ENCODE results near the gene ADCY10. TPM values are rescaled to one million over a fixed set of nuclear protein-coding genes. Genes with fewer than 3 reads are reported as not detected.

ADCY10 gene
- total and polyA plus RNA-seq, 9 of the 15 experiments (the other 6 are each of a cell fraction or from before 2014, with no cell fraction given), result 0.08 to 0.86 (median 0.22) TPM

DNA sequence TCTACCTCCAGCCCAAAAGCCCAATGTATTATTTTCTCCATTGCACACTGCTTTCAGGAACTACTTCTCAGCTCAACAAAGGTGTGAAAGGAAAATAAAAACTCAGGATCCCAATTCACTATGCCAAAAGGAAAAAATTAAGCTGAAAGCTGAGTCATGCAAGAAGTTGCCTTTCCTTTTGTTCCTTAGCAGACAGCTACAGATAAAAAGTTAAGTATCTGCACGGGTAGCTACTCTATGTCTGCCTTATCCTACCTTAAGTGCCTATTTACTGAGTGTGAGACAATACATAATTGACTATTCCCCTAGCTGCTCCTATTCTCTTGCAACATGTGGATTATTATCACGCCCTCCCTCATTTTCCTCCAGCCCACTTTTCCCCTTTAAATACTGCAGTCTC, 84.1 kb downstream of the ADCY10 start (continued):
- TF ChIP-seq, protein P1, sequence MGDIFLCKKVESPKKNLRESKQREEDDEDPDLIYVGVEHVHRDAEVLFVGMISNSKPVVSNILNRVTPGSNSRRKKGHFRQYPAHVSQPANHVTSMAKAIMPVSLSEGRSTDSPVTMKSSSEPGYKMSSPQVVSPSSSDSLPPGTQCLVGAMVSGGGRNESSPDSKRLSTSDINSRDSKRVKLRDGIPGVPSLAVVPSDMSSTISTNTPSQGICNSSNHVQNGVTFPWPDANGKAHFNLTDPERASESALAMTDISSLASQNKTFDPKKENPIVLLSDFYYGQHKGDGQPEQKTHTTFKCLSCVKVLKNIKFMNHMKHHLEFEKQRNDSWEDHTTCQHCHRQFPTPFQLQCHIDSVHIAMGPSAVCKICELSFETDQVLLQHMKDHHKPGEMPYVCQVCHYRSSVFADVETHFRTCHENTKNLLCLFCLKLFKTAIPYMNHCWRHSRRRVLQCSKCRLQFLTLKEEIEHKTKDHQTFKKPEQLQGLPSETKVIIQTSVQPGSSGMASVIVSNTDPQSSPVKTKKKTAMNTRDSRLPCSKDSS (IDR thresholded peaks at IDR 0.05; ENCODE audit: low read depth, partially characterized antibody), result no peak
- TF ChIP-seq STAG1 (CRISPR knock-in tag; IDR thresholded peaks at IDR 0.05; ENCODE audit: borderline replicate concordance) (no peak), FOXA3 (CRISPR knock-in tag; conservative IDR thresholded peaks at IDR 0.05 in 1 of 2, IDR thresholded peaks at IDR 0.05 in 1 of 2) (no peak), ZNF77 (CRISPR knock-in tag; IDR thresholded peaks at IDR 0.05) (no peak), JUND (IDR thresholded peaks at IDR 0.05; ENCODE audit: borderline replicate concordance, low read depth, low read length) (peak; percentile 28; the same call in 1 of the 2 replicates), JUND (tag; IDR thresholded peaks at IDR 0.05; ENCODE audit: borderline replicate concordance, low read depth, low read length) (peak; percentile 36; the same call in 2 of the 3 replicates), SAFB (IDR thresholded peaks at IDR 0.05; ENCODE audit: borderline replicate concordance, low read depth, low read length) (no peak), SP1 (CRISPR knock-in tag; IDR thresholded peaks at IDR 0.05) (no peak), ZNF239 (CRISPR knock-in tag; IDR thresholded peaks at IDR 0.05) (no peak), ZNF75A (CRISPR knock-in tag; IDR thresholded peaks at IDR 0.05) (no peak)
- TF ChIP-seq, protein P2, sequence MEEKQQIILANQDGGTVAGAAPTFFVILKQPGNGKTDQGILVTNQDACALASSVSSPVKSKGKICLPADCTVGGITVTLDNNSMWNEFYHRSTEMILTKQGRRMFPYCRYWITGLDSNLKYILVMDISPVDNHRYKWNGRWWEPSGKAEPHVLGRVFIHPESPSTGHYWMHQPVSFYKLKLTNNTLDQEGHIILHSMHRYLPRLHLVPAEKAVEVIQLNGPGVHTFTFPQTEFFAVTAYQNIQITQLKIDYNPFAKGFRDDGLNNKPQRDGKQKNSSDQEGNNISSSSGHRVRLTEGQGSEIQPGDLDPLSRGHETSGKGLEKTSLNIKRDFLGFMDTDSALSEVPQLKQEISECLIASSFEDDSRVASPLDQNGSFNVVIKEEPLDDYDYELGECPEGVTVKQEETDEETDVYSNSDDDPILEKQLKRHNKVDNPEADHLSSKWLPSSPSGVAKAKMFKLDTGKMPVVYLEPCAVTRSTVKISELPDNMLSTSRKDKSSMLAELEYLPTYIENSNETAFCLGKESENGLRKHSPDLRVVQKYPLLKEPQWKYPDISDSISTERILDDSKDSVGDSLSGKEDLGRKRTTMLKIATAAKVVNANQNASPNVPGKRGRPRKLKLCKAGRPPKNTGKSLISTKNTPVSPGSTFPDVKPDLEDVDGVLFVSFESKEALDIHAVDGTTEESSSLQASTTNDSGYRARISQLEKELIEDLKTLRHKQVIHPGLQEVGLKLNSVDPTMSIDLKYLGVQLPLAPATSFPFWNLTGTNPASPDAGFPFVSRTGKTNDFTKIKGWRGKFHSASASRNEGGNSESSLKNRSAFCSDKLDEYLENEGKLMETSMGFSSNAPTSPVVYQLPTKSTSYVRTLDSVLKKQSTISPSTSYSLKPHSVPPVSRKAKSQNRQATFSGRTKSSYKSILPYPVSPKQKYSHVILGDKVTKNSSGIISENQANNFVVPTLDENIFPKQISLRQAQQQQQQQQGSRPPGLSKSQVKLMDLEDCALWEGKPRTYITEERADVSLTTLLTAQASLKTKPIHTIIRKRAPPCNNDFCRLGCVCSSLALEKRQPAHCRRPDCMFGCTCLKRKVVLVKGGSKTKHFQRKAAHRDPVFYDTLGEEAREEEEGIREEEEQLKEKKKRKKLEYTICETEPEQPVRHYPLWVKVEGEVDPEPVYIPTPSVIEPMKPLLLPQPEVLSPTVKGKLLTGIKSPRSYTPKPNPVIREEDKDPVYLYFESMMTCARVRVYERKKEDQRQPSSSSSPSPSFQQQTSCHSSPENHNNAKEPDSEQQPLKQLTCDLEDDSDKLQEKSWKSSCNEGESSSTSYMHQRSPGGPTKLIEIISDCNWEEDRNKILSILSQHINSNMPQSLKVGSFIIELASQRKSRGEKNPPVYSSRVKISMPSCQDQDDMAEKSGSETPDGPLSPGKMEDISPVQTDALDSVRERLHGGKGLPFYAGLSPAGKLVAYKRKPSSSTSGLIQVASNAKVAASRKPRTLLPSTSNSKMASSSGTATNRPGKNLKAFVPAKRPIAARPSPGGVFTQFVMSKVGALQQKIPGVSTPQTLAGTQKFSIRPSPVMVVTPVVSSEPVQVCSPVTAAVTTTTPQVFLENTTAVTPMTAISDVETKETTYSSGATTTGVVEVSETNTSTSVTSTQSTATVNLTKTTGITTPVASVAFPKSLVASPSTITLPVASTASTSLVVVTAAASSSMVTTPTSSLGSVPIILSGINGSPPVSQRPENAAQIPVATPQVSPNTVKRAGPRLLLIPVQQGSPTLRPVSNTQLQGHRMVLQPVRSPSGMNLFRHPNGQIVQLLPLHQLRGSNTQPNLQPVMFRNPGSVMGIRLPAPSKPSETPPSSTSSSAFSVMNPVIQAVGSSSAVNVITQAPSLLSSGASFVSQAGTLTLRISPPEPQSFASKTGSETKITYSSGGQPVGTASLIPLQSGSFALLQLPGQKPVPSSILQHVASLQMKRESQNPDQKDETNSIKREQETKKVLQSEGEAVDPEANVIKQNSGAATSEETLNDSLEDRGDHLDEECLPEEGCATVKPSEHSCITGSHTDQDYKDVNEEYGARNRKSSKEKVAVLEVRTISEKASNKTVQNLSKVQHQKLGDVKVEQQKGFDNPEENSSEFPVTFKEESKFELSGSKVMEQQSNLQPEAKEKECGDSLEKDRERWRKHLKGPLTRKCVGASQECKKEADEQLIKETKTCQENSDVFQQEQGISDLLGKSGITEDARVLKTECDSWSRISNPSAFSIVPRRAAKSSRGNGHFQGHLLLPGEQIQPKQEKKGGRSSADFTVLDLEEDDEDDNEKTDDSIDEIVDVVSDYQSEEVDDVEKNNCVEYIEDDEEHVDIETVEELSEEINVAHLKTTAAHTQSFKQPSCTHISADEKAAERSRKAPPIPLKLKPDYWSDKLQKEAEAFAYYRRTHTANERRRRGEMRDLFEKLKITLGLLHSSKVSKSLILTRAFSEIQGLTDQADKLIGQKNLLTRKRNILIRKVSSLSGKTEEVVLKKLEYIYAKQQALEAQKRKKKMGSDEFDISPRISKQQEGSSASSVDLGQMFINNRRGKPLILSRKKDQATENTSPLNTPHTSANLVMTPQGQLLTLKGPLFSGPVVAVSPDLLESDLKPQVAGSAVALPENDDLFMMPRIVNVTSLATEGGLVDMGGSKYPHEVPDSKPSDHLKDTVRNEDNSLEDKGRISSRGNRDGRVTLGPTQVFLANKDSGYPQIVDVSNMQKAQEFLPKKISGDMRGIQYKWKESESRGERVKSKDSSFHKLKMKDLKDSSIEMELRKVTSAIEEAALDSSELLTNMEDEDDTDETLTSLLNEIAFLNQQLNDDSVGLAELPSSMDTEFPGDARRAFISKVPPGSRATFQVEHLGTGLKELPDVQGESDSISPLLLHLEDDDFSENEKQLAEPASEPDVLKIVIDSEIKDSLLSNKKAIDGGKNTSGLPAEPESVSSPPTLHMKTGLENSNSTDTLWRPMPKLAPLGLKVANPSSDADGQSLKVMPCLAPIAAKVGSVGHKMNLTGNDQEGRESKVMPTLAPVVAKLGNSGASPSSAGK (IDR thresholded peaks at IDR 0.05), result no peak
- TF ChIP-seq, protein P3, sequence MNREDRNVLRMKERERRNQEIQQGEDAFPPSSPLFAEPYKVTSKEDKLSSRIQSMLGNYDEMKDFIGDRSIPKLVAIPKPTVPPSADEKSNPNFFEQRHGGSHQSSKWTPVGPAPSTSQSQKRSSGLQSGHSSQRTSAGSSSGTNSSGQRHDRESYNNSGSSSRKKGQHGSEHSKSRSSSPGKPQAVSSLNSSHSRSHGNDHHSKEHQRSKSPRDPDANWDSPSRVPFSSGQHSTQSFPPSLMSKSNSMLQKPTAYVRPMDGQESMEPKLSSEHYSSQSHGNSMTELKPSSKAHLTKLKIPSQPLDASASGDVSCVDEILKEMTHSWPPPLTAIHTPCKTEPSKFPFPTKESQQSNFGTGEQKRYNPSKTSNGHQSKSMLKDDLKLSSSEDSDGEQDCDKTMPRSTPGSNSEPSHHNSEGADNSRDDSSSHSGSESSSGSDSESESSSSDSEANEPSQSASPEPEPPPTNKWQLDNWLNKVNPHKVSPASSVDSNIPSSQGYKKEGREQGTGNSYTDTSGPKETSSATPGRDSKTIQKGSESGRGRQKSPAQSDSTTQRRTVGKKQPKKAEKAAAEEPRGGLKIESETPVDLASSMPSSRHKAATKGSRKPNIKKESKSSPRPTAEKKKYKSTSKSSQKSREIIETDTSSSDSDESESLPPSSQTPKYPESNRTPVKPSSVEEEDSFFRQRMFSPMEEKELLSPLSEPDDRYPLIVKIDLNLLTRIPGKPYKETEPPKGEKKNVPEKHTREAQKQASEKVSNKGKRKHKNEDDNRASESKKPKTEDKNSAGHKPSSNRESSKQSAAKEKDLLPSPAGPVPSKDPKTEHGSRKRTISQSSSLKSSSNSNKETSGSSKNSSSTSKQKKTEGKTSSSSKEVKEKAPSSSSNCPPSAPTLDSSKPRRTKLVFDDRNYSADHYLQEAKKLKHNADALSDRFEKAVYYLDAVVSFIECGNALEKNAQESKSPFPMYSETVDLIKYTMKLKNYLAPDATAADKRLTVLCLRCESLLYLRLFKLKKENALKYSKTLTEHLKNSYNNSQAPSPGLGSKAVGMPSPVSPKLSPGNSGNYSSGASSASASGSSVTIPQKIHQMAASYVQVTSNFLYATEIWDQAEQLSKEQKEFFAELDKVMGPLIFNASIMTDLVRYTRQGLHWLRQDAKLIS (CRISPR knock-in tag; IDR thresholded peaks at IDR 0.05), result no peak
